Activated CD8-positive, alpha-beta memory T cell treated with anti-CD3 and anti-CD28 coated beads, Interleukin-2, amount 50 U/mL, for 24 hours (primary cell): ENCODE measurements around the gene PDE4D.

Source experiments
- DNase-seq: peaks from one replicate; pipeline ENCODE4 v3.0.0-alpha.2; 2020; ENCODE audit errors: extremely low read depth

Gene PDE4D

GRCh38 chr5:59548807-59549357 is 344.6 kb downstream of the PDE4D start:
- DNase-seq: no peak

GRCh38 chr5:59547731-59548130 is 345.8 kb downstream of the PDE4D start:
- no peak for DNase-seq

GRCh38 chr5:59544573-59544972 is 349.0 kb downstream of the PDE4D start:
- no peak for DNase-seq

- no peak for DNase-seq
Measured at GRCh38 chr5:59543821-59544442, 349.6 kb downstream of the PDE4D start.

- DNase-seq: no peak
Measured at GRCh38 chr5:59542851-59543820, 350.4 kb downstream of the PDE4D start.

DNA sequence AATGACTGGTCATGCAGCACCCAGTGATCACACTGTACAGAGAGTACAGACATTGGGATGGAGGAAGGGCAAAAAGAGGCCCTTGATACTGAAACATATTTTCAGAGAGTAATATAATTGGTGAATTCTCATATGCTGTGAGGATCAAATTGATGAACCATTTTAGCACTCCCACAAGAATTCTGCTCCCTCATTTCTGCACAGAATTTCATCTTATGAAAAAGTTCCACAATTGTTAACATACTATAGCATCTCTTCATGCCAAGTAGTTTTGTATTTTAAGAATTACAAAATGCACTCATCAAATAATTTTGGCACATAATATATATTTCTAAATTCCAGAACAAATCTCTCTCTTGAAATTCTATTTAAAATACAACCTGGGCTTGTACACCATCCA is 351.2 kb downstream of the PDE4D start:
- no peak for DNase-seq

DNA sequence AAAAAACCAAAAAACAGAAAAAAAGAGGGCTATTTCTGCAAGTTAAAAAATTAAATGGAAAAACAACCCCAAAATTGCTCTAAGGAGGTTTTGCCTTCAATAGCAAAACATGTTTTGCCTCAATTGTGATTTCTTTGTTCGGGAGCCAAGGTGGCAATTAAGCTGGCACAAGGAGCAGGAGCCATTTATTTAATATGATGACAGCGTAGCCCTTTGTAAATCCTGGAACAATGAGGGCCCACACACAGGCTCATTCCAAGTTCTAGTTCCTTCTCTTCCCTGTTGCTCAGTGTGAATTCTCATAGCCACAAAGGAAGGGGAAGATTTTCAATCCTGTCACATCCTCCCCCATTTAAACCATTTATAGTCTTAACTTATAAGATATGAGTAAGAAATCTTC is 353.2 kb downstream of the PDE4D start:
- DNase-seq: no peak

DNA sequence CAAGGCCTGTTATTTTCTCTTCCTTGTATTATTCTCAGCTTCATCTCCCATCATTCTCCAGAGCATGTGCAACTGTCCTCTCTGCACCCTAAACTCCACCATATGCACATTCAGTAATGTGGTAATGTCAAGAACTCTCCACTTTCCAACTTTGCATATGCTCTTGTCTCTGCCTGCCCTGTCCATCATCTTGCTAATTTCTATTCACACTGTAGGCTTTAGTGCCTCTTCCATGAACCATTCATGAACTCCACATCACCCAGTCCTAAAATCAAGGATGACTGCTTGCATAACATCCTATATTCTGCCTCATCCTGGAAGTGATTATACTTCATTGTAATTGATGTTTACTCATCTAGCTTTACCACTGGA is 354.8 kb downstream of the PDE4D start:
- no peak for DNase-seq

DNA sequence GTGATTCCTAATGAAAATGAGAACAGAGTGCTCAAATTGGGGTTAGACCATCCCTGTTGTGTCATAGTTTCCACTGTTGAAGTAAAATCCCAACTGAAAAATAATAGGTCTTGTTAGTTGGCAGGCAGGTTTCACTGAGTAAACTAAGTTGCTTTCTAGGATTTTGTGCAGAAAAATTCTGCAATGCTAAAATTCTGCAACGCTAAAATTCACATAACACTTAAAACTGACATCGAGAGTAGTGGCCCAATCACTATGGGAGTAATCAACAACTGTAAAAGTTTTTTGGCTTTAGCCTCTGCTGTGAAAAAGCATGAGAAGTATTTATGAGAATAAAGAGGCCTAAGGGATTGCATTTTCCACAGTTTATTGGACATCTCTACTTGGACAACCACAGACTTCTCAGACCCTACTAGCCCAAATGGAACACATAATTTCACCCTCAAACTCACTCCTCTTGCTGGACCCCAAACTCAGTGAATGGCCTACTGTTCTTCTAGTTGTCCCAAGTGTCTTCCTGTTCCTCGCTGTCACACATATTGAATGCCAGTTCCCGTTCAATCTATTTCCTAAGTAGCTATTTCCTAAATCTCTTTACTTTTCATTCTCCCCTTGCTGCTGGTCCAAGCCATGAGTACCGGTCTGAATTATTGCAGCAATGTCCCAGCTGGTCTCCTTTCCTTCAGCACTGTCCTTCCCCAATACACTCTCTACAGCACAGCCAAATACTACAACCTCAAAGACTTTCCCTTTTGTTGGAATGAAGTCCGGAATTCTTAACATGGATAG is 355.4 kb downstream of the PDE4D start:
- DNase-seq: no peak

GRCh38 chr5:59536875-59537274 is 356.7 kb downstream of the PDE4D start:
- DNase-seq: no peak

- no peak for DNase-seq
Measured at GRCh38 chr5:59535561-59535960, 358.0 kb downstream of the PDE4D start.

GRCh38 chr5:59533730-59534108 is 359.8 kb downstream of the PDE4D start:
- DNase-seq: no peak

DNA sequence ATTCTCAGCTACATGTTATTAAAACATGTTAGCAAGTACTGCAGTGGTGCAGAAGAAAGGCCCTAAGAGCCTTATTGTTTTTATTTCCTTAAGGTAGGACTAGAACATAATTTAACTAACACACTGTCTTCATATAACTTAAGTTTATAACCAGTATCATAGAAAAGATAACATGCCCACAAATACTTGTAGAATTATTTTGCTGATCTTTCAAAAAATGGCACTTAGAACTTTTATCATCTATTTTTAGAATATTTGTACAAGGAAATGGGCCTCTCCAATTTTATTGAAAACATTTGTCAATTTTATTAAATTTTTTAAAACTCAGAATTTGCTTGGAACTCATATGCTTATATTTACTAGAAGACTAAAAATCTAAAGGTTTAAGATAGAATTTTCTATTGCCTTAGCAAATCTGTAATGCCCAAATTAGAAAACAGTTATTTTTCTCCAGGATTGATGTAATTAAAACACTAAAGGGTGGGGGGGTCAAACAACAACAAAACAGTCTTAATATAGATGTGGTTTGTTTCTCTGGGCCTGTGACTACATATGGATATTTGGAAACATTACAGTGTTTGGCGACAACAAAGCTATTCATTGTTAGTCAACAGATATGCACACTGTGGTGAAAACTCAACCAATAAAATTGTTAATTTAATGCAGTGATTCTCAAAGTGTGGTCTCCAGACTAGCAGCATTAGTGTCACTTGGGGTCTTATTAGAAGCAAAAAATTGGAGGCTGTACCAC is 360.4 kb downstream of the PDE4D start:
- no peak for DNase-seq

- no peak for DNase-seq
Measured at GRCh38 chr5:59529239-59529638, 364.3 kb downstream of the PDE4D start.

- DNase-seq: no peak
Measured at GRCh38 chr5:59528202-59528862, 365.2 kb downstream of the PDE4D start.

- DNase-seq: no peak
Measured at GRCh38 chr5:59525957-59526356, 367.6 kb downstream of the PDE4D start.

GRCh38 chr5:59525311-59525710 is 368.2 kb downstream of the PDE4D start:
- no peak for DNase-seq

GRCh38 chr5:59522201-59522831 is 371.2 kb downstream of the PDE4D start:
- DNase-seq: no peak

DNA sequence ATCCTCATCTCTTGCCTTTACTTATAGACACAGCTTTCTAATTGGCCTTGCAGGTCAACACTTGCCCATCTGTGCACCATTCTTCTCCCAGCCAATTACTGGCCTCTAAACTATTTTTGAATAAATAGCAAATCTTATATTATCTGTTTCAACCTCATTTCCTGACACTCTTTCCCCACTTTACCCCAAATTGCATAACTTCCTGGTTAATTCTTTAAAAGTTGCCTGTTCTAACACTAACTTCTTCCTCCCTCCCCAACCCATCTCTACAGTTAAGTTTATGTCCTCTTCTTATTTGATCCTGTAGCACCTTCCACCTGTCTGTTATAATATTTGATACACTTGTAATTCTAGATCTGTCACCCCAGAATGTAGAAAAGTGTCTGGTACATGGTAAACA is 372.1 kb downstream of the PDE4D start:
- no peak for DNase-seq

DNA sequence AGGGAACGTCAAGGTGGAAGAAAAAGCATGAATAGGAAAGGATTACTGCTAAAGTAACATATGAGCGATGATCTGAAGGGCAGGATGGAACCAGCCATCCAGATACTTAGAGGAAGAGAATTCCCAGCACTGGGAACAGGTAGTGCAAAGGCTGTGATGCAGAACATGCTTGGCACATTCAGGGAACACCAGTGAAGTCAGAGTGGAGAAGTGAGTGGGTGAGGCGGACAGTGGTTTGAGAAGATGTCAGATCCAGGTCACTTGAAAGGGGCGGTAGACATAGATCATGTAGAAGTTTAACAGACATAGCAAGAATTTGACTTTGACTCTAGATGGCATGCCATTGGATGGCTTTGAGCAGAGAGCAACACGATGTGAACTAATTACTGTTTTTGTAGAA is 374.2 kb downstream of the PDE4D start:
- no peak for DNase-seq
